ENCODE results near the gene CIAO3.

Gene CIAO3

DNA sequence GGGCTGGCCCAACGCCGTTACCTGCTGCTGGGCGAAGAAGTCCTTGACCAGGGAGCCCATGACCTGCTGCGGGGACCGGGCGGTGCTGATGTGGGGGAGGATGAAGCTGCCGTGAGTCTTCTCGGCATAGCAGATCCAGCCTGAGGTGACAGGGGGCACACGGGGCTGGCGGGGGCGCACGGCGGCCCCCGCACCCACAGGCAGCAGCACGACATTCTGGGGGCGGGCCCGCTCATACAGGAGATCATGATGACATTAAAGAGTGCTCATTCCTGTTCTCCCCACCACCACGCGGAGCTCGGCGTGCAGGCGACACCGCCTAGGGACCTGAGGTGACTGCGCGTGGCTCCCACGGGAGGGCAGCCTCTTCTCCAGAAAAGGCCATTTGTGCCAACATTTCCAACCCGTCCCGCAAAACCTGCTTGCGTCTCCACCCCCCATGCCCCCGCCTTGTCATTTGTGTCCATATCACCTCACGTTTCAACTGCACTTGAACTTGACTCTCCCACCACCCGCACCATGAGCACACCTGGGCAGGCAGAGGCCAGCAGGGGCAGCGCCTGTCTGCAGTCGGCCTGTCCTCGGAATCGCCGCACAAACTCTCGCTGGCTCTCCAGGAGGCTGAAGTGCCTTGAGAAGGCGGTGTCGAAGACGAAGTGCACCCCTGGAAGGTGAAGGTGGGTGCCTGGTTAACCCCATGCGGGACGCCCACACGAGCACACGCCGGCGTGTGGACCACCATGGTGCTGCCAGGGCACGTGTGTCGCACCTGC is 6.4 kb downstream of the CIAO3 start:
- no peak for DNase-seq

DNA sequence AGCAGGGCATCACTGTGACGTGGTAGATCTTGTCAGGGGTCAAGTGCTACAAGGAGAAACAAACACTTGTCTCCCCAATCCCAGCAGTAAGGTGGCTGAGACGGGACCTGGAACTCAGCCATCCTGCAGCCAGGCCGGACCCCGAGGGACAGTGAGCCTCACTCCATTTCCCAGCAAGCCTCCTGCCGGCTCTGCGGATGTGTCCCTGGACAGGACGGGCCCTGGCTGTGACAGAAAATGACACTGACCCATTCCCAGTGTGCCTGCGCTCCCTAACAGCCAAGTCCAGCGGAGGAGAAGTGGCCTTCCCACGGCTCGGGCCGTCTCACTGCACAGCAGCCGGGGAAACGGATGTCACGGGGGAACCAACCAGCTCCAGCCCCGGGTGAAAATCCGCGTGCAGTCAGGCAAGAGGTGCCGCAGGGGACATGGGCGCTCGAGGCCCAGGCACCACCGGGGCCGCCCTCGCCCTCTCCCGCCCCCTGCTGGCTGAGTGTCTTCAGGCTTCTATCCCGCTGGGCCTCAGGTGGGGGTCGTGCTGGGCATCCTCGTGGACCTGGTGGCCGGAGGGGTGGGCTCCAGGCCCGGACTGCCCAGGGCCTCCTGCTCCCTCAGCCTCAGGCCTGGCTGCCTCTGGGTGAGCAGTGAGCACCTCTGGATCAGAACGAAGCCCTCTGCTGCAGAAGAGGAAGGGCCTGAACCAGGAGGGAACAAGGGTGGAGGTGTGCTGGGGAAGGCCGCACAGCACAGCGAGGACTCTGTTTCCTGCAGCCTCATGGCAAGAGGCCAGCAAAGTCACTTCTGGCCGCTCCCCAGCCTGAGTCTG is 7.2 kb downstream of the CIAO3 start:
- DNase-seq: no peak

DNA sequence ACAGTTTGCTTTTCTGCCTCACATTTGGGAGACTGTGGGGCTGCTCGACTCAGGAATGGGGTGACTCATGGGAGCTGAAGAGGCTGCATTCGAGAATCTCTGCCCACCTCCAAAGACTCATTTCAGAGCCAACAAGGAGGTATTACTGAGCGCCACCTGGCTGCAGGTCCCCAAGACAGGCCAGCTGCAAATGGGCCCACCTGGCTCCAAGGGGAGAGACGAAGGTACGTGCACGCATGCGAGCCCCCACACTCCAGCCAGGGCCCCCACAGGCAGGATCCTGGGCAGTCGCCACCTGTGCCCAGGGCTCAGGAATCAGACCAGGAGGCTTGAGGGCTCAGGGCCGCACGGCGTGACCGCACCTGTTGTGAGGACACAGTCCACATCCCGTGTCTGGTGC is 7.9 kb downstream of the CIAO3 start:
- no peak for DNase-seq

DNA sequence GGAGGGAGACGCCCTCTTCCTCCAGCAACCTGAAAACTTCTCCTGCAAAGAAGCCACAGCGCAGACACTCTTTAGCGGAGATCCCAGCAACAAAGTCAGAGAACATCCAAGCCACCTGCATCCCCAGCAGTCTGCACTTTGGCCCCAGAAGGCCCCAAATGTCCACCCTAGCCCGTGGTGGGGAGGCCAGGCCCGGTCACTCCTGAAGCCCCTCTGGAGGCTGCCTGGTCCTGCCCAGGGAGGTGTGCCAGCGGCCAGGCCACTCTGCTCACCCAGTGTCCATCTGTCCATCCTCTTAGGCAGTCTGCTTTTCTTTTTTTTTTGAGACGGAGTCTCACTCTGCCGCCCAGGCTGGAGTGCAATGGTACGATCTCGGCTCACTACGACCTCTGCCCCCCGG is 8.5 kb downstream of the CIAO3 start:
- DNase-seq: no peak

DNA sequence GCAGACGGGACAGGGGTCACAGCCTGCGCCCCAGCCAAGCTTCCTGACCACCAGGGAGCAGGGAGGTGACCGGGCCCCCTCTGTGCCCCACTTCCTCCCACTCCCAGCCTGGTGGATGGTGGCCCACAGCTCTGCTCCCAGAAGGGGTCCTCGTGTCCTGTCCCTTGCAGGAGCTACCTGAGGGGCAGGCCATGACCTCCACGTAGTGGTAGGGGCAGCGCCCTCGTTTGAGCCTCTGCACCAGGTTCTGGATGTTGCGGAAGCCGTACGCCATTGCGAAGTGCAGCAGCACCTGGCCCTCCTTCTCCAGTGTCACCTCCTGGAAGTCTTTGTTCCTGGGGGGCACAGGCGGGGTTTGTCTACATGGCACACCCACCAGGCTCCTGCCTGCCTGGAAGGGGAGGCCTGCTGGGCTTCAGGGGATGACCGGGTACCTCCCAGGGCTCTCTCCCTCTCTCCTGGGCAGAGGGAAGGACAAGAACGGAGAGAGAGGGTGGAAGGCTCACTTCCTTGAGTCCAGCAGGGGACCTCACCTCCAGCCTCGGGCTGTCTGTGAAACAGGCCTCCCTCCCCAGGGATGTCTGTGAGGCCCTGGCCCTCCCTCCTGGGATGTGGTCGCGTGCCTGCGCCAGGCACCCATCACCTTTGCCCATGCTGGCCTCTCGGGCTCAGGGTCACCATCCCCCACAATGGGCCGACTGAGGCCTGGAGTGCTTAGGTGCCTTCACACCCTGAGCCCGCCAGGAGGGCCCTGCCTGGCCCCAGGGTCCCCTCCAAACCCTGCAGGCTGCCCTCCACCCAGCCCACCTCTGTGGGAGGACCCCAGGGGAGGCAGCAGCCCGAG is 9.9 kb downstream of the CIAO3 start:
- DNase-seq: no peak

DNA sequence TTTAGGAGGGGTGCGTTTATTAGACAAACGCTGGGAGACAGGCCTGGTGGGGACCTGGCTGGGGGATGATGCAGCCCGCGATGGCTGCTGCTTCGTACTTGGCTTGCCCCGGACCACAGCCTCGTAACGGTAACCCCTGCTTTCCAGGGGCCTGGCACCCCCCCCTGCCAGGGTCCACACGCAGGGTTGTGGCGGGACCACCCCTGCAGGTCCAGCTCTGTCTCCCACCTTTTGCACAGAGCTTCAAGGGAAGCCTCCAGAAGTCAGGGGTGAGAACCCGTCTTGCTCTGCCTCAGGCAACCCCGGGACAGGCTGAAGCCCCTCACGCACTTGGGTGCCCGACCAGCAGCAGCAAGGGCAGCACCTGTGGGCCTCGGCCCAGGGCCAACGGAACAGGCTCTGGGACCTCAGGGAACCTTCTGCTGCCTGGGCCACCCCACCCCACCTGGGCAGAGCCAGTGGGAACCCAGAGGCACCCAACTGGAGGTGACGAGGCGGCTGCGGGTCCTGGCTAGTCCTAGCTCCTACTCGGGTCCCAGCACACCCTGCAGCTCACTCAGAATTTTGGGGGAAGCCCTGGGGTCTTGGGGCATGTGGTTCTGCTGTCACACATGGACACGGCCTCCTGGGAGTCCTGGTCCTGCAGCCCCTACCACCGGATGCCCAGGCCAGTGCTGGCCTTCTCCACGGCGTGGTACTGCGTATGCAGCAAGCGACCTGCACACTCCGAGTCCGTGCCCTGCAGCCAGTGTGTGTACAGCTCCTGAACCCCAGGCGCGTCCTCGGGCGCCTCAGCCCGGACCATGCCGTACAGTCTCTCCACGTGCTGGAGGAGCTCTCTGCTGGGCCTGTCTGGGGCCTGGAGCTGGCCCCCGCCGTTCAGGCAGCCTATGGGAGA is 10.8 kb downstream of the CIAO3 start:
- no peak for DNase-seq

DNA sequence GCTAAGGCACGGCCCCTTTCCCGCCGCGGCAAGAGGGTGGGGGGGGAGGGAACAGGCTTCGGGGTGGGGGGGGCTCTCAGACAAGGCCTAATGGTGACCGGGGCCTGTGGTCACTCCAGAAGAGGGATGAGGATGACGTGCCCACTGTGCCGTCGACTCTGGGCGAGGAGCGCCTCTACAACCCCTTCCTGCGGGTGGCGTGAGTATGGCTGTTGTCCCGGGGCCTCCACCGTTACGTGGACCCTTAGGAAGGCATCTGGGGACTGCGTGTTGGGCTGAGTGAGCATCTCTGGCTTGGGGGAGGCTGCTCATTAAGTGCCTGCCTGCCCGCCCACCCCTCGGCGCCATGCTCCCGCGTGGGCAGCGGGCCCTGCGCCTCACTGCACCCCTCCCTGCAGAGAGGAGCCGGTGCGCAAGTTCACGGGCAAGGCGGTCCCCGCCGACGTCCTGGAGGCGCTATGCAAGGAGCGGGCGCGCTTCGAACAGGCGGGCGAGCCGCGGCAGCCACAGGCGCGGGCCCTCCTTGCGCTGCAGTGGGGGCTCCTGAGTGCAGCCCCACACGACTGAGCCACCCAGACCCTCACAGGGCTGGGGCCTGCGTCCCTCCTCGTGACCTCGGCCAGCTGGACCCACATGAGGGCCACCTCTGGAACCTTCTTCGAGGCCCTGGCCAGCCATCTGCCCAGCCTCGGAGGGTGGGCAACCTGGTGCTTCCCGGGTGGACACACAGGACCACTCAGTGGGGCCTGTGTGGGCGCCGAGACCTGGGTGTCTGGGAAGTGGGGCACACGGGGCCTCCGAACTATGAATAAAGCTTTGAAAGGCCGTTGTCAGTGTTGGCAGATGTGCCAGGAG is 11.7 kb downstream of the CIAO3 start:
- no peak for DNase-seq

DNA sequence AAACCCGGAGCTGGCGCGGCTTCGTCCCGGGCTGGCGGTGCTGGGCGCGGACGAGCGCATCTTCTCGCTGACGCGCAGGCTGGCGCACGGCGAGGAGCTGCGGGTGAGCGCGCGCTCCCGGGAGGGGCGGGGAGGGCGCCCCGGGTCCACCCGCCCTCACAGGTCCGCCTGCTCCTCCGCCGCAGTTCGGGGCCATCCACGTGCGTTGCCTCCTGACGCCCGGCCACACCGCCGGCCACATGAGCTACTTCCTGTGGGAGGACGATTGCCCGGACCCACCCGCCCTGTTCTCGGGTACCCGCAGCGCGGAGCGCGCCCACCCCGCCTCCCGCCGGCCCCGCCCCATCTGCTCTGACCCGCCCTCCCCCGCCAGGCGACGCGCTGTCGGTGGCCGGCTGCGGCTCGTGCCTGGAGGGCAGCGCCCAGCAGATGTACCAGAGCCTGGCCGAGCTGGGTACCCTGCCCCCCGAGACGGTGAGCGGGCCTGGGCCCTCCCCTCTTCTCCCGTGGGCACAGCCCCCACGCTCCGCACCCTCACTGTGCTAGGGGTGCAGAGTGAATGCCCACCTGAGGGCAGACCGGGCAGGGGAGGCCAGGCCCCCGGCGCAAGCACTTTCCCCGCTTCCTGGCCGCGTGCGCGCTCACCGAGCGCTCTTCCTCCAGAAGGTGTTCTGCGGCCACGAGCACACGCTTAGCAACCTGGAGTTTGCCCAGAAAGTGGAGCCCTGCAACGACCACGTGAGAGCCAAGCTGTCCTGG is 12.5 kb downstream of the CIAO3 start:
- DNase-seq: peak; percentile 66 to 90

DNA sequence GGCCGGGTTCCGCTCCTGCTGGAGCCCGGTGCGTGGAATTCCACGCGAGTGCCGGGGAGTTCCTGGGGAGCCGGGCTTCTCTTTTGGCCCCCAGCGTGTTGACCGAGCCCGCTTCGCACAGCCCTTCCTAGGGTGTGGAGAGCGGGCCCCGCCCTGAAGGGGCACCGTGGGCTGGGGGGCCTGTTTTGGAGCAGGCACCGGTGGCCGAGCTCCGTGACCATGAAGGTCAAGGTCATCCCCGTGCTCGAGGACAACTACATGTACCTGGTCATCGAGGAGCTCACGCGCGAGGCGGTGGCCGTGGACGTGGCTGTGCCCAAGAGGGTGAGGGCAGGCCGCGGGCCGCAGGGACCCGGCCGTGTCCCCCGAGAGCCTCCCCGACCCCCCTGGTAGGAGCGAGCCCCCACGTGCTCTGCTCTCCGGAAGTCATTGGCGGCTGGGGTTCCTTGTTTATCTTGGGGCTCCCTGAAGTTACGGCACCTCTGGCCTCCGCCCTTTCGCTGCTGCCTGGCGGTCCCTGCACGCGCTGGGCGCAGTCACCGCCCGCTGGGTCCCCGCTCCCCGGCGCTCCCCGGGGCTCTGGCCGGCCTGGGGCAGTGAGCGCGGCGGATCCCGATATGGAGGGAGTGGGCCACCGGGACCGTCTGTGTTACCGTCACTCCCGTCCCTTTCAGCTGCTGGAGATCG is 13.4 kb downstream of the CIAO3 start:
- DNase-seq: peak; percentile 37 to 69

DNA sequence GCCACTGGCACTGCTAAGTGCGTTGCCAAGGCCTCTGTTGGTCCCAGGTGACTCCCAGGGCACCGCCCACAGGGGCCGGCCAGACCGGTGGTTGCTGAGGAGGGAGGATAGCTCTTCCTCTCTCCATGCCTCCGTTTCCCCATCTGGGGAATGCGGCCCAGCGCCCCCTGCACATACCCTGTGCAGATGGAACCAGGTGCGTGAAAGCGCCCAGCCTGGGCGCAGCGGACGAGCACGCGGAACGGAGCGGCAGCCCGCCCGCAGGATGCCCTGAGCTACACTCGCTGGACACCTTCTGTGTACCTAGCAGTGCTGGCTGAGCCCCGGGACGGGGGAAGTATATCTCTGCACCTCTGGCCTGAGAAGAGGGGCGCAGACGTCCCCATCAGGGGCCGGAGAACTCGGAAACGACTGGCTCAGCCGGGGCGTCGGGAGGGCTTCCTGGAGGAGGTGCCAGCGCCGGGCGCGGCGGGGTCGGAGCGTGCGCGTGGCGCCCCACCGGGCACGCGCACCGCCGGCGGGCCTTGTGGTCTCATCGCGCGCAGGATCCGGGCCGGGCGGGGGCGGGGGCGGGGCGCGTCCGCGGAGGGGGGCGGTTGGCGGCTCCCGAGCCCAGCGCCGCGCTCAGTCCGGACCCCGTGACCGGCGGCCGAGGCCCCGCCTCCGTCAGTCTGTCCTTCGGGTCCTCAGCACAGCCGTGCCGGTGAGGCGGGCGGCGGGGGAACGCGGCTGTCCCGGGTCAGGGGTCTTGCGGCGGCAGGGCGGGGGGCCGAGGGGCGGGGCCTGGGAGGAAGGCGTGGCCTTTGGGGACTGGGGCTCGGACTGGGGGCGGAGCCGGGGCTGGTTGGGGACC is 14.1 kb downstream of the CIAO3 start, which contains the start of the genes CCDC78 and HAGHL:
Gene CCDC78, minus strand, starts transcription at position 6 of the 853 bp plus-strand sequence. CDS start 76 bp downstream, outside the sequence.
Gene HAGHL, plus strand, starts transcription at position 669 of the 853 bp plus-strand sequence. CDS start 404 bp downstream, outside the sequence.
- peak; percentile 45 to 73 for DNase-seq

DNA sequence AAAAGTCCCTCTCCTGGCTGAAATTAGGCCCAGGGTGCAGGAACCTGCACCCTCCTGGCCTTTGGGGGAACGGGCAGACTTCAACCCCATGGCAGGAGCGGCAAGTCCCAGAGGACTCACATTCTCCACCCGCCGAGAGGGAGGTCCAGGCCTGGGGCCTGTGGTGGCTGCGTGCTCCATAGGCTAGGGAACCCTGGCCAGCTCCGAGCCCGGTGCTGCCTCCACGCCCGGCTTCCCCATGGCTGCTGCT is 14.7 kb downstream of the CIAO3 start:
- no peak for DNase-seq

DNA sequence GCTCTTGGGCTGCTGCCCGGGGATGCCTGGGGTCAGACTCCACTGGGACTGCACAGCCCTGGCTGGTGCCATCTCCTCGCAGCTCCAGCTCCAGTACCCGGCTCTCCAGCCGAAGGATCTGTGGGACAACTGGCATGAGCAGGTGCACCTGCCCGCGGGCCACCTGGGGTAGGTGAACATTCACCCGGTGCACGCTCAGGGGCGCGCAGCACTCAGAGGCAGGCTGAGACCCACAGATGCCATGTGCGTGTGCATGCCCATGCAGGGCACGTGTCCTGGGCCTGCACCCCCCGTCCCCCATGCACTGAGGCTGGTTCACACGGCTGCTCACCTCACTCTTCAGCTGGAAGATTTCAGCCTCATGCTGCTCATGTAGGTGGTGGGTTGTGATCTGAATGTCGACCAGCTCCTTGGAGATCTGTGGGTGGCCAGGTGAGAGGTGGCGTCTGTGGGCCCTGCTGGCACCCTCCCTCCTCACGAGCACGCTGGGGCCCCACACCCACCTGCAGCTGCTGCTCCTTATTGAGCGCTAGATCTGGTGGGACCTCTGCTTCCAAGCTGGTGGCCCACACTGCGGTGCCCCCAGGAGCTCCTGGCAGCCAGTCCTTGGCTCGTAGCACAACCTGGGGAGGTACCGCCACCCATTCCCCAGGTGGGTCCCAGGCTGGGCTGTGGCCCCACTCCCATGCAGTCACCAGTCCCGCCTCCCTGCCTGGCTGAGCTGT is 15.2 kb downstream of the CIAO3 start:
- DNase-seq: no peak

DNA sequence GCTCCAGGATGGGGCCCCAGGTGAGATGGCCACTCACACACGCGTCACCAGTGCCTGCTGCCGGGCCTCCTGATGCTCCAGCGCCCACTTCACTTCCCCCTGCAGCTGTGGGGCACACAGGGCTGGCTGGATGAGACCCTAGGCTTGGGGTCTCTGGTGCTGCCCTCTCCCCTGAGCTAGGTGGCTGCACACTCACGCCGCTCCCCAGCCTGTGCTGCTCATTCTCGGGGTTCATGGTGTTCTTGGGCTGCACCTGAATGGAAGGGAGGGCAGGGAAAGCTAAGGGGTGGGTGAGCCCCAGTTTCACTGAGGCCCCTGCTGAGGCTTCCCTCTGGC is 15.8 kb downstream of the CIAO3 start:
- DNase-seq: no peak

DNA sequence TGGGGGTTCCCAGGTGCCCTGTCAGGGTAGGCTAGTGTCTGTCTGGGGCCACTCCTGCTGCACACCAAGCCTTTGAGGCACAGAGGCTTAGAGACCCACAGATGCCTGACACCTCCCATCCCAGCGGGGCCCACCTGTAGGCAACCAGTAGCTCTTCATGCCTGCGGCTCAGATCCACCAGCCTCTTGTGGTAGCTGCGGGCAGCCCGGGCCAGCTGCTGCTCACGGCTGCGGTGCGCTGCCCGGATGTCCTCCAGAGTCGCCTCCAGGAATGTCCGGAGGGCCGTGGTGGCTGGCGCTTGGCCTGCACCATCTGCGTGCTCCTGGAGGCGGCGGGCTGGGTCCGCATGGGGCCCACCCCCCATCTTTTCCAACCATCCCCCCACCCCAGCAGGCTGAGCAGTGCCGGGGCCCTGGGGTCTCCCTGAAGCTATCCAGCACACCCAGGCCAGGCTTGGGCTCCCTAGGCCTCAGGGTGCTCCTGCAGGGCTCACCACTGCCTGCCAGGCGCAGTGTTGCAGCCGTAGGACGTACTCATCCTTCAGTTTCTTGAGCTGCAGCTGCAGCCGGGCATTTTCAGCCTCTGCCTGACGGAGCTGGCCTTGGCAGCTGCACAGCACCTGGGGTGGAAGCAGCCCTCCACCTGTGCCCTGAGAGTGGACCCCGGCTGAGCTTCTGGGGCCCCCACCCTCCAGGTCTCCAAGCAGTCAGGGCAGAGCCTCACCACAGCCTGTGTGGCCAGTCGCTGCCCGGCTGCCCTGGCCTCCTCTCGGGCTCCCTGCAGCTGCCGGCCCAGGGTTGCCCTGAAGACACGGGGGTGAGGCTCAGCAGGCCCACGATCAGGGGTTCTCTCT is 16.4 kb downstream of the CIAO3 start:
- DNase-seq: no peak

DNA sequence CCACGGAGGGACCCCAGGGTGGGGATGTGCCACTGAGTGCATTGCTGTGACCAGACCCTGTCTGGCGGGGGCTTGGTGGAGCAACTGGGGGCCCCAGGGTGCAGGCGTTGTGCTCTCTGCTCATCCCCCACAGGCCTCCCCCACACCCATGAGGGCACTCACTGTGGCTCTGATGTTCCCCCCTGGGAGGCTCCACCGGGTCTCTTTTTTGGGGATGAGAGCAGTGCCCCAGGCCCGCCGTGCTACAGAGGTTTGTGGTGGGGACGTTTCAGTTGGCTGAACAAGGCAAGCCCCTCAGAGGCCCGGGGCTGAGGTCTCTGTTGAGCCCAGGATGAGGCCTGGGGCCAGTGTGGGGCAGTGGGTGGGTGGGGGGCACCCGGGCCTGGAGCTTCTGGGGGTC is 17.1 kb downstream of the CIAO3 start:
- DNase-seq: no peak

DNA sequence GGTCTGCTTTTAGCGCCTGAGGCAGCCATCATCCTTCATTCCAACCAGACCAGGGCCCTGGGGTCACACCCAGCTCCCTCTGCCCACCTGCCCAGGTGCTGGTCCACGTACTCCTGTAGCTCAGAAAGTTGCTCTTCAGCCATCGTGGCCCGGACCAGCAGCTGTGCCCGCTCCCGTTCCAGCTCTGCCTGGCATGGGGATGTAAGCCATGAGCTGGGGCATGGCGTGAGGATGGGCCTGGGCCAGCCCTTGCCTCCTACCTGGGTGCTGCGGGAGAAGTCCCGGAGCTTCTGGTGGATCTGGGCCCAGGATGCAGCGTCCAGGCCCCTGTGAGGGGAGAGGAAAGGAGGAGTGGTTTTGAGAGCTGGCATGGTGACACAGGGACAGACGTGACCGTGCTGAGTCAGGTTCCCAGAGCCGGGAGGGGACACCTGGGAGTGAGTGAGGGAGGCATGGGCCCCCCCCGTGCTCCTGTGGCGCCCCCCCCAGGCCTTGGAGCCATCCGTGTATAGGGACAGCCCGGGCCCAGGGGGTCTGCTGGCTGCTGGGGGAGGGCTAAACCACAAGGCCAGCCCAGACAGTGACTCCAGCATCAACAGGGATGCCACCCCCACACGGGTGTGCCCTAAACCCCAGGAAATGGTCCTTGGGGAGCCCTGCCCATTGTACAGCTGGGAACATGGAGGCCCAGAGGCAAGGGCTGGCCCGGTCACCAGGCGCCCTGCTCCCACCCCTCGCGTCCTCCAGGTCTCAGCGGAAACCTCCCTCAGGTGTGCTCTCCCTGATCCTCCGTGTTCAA is 17.8 kb downstream of the CIAO3 start:
- DNase-seq: no peak
